Globus pallidus (tissue), 1 donor: ENCODE measurements around the gene DNAJA4.

Source experiments
- DNase-seq: peaks from one replicate; pipeline ENCODE4 v3.0.0-alpha.2; 2015; ENCODE audit warnings: low spot score

The DNAJA4 gene

DNA sequence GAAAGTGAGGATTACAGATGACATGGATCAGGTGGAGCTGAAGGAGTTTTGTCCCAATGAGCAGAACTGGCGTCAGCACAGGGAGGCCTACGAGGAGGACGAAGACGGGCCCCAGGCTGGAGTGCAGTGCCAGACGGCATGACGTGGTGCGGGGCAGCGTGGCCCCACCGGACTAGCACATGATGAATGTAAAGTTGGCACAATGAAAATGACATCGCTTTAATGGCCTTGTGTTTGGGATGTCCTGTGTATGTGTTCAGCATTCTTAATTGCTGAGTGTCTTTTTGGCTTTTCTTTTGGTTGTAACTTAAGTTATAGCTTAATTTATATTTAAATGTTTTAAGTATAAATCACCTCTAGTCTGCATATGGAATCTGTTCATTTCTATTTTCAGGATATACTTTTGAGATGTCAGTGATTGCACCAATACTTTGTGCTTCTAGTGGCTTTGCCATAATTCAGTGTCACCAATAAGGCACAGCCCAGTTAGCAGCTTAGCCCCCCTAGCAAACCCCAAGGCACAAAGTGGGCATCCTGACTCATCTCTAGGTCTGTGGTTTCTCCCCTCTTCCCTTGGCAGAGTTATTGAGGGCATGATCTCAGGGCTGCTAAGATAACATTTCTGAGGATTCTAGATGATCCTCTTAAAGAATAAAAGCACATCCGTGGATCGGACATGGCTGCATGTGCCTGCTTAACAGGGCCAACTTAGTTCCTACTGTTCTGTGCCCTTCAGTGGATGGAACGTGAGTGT, 16.1 kb downstream of the DNAJA4 start:
- no peak for DNase-seq

DNA sequence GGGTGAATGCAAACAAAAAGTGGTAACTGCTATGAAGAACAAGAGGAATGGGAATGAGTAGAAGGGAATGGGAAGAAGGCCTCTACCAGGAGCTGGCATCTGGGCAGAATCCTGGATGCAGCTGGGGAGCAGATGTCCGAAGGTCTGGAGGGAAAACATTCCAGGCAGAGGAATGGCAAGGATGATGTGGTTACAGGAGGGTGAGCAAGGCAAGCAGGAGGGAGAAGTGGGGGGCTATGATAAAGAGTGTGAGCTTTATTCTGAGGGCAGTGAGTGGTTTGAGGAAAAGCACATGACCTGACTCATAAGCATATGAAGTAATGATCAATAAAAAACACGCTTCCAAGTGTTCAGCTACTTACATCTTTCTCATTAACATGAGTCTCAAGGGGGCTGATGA, 18.0 kb downstream of the DNAJA4 start:
- DNase-seq, result no peak

DNA sequence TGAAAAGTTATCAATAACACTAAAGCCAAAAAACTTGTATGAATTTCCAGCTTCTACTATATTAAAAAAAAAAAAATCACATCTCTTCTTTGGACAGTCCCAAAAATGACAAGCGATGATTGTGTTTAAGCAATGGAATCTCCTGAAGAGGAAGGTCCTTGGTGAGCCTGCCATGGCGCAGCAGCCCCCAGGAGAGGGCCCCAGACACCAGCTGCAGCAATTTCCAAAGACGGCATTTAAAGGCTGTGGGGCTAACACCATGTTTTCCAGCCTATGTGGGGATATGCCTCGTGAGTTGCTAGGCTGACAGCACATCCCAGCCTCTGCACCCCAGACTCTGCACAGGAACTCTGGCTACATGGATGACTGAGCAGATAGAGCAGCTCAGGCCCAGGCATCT, 20.4 kb downstream of the DNAJA4 start:
- no peak for DNase-seq

DNA sequence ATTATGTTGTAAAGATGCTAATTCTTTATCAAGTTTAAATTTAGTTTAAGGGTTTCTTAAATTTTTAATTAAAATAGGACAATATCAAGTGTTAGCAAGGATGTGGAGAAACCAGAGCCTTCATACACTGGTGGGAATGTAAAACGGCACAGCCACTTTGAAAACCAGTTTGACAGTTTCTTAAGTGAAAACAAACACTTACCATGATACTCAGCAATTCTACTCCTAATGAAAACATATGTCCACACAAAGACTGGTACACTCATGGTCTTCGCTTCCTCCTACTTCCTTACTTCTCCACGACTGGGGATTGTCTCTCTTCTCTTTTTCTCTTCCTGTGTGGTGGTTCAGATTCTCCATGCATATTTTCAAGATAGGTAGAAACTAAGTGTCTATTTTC, 25.9 kb downstream of the DNAJA4 start:
- DNase-seq, result no peak

DNA sequence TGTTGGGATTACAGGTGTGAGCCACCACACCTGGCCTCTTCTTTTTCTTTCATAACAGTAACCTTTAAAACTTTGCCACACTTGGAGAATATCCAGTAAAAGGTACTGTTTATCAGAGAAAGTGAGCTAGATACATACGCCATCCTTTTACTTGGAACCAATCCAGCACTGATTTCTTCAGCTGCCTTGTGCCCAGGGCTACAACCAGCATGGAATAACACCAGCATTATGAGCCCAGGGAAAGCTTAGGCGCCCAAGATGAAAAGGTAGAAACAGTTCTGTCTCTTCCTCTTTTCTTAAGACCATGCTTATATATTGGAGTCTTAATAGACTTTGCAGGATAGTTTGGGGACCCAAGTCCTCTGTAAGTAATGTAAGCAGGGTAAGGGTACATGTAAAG, 26.7 kb downstream of the DNAJA4 start:
- DNase-seq, result no peak

DNA sequence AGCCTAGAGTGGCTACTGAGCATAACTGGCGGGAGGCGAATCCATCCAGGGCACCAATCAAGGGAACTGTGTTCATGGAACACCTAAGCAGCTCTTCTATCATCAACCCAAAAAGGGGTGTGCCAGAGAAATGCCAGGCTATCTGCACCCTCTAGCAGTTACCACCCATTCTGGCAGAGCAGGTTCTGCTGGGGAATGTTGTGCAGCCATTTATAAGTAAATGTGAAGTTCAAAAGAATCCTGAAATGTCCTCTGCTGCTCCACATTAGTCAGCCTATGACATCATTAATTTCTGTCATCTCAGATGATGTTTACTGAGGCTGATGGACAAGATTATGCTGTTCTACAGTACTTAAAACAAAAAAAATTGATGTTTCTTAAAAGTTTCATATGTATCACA, 27.3 kb downstream of the DNAJA4 start:
- DNase-seq, result no peak

DNA sequence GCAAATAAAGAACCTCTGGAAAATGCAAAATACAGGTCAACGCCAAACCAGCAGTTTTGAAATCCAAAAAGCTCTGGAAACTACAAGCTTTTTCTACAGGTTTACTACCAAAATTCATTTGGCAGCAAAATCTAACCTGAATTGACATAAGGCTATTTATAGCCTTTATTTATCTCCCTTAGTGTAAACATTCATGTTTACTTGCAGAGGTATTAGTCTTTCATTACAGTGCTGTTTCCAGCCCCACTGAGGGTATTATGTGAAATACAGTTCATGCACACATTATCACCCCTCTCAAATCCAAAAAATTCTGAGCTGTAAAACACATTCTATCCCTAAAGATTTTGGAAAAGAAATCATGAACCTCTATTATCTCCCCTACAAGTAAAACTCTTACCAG, 27.9 kb downstream of the DNAJA4 start:
- no peak for DNase-seq

DNA sequence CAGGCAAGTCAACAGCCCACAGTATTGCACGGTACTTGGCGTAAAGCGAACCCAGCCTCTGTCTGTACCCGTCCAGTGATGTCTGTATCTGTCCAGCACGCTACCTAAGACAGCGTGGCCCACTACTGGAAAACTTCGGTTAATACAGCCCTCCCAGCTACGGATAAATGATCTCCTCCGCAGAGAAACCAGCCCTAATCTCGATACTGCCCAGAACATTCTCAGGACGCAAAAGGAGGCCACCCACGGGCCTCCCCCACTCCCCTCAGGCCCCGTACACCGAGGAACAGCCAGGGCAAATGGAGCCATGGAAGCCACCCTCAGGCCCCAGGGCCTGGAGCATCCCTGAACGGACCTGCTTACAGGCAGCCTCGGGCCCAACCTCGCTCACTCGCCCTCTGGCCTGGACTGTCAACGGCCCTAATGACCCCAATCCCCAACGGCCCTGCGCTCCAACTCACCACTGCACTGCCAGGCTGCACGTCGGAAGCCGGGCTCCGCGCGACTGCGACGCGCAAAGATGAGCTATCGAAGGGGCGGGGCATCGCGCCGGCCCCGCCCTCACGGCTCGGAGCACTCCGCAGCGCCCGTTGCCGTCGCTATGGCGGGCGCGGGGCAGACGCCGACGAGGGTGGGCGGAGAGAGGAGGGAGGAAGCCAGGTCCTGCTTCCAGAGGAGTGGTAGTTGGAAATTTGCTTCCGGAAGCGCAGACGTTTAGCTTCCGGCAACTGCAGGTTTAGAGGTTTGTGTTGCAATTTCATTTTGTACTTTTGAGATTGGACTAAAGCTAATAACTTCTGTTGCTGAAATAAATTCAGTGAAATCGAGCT, 35.0 kb downstream of the DNAJA4 start, which contains the start of gene SKIC8:
Gene SKIC8, minus strand, starts transcription at position 509 of the 830 bp plus-strand sequence. CDS start 3,923 bp downstream, outside the sequence.
- peak; percentile 85 for DNase-seq

DNA sequence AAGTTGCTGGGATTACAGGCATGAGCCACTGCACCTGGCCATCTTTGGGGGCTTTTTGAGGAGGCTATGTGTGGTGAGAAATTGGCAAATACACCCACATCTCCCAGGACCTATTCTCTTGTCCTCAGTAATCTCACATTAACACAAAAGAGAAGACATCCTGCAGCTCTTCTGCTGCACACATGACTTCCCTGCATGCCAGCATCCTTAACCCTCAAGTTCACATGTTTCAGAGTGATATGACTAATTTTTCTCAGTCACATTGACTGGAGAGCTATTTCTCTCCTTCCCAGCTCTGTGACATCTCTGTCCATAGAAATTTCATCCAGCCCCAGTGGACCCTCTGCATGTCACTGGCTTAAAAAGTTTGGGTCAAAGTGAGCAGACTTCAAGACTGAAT, 37.0 kb downstream of the DNAJA4 start:
- no peak for DNase-seq

DNA sequence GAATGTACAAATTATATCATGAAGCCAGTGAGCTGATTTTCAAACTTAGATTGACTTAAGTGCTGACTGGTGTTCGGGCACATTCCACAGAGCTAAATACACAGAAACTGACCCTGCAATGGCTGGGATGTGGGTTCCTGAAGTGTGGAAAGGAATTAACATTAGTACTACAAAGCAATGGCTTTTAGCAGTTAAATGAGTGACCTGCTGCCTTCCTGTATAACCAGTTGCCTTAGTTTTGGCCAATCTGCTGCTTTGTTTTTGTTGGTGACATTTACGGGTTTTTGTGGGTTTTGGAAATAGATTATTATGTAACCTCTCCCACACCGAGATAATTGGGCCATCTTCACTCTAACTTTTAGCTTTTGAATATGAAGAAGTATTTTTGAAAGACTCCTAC, 37.5 kb downstream of the DNAJA4 start:
- DNase-seq, result no peak

DNA sequence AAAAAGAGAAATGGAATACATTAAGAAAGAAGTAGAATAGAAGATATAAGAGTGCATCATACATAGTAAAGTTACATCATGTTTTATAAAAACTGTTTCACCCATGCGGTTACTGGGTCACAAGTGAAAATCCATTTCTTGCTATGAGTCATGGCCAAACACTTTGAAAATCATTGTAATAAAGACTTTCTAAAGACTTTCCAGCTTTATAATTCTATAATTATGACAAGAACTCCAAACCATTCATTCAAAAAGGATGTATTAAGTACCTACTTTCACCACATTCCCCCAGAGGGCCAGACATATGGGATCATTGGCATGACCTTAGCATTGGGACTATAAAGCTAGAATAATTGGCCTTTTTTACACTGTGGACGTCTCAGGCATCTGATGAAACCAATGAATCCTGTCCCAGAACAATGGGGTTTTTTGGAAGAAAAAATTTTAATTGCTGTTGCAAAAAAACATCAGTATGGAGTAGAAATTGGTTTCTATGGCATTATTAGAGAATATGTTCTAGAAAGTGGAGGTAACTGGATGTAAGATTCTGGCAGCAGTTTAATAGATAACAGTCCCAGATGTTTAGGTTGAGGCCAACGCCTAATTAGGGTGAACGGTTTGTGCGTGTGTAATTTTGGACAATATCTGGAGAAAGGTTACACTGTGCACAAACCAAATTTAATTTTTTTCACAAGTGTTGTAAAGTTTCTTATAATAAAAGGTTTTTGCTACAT, 38.4 kb downstream of the DNAJA4 start:
- DNase-seq, result no peak

DNA sequence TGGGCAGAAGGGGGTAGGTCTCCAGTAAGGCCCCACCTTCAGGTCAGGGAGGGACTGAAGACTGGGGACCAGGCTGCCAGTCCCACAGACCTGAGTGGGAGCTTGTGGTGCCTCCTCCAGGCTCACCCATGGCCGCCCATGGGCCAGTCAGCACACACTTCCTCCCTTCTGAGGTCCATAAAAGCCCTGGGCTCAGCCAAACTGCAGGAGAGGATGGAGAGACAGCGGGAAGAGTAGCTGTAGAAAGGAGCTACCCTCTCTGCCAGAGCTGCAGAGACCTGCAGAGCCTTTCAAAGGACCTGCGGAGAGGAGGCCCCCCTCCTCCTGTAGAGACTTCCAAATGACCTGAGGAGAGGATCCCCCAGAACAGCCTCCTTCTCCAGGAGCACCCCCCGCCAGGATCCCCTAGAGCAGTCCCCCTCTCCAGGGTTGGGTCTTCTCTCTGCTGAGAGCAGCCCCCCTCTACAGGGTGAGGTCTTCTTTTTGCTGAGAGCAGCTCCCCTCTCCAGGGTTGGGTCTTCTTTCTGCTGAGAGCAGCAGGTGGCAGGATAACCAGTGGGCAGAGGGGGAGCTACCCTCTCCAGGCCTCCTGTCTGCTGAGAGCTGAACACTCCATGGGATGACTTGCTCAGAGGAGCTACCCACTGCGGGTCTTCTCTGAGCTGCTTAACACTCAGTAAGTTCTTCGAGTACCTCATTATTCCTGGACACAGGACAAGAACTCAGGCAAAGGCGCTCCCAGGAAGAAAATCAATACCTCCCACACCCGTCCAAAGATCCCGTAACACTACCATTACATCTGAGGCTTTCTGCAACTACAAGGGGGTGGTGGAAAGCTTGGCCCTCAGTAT, 40.1 kb downstream of the DNAJA4 start:
- DNase-seq, result no peak

DNA sequence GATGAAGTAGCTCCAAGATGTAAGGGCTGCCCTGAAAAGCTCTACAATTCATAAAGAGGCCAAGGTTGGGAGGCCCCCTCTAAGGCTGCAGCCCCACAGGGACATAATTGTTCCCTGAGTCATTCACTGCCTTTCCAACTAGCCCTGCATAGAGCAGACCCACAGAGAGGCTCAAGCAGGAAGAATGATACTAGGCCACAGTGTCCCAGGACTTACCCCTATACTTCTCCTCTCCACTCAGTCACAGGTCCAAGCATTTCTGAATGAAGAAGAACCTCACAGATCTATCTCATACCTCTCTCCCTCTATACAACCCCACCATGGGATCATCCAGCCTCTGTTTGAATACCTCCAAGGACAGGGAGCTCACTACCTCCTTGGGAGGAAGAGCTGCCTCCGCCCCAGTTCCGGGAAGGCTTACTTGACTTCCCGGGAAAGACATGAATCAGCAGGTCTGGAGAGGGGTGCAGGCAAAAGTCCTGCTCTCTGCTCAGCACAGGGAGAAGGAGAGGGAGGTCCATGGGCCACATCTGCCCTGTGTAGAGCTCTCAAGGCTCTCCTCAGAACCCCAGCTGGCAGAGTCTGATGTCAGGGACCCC, 41.9 kb downstream of the DNAJA4 start:
- no peak for DNase-seq

DNA sequence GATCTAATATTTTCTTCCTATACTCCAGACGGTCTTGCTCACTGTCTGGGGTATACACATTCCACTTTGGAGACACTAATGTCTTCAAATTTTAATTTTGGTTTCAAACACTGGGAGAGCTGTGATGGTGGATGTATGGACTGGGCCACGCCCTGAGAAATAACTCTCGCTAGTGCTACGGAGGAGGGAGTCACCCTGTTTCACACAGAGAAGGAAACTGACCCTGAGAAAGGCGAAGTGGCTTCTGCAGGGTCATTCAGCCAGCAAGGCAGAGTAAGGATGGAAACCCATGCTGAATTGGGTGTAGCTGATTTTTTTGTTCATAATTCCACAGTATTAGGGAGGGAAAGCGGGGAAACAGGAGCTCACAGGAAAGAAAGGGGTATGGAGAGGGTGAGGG, 43.6 kb downstream of the DNAJA4 start:
- no peak for DNase-seq

DNA sequence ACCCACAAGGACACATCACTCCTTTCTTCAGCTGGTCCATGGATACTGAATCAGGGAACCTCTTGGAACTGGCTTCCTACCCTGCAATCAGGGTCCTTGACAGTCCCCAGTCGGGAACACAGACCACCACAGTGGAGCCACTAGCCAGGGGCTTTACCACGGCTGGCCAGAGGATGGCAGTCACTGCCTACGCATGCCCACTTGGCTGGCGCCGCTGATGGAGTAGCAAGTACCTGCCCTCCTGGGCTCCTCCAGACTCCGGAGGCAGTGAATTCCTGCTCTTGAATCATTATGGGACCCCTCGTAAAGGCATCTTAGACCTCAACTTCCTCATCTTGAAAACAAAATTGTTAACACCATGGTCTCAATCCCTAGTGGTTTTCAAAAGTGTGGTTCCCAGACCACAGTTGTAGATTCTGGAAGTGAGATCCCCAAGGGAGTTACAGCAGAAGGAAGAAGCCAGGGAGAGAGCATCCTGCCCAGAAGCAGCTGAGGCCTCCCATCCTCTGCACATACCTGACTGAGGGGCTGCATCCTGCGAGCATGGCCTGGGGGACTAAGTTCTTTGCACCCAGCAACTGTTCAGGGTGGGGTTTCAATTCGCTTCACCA, 44.2 kb downstream of the DNAJA4 start:
- peak; percentile 43 for DNase-seq

DNA sequence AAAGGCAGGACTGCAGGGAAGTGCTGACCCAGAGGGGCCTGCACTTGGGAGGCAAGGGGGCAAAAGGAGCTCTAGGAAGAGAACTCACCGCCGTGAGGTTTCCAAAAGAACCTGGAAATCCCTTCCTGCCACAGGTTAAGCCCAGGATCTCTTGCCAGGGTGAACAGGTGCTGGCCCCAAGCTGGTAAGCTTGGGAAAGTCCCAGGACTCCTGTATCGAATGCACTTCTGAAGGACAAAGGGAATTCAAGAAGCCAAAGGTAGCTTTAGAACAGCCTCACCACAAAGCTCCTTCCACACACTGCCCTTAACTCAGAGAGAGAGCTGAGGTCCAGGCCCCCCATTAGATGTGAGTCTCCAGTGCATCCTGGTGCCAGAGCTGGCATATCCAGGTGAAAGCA, 46.9 kb downstream of the DNAJA4 start:
- DNase-seq, result no peak

DNA sequence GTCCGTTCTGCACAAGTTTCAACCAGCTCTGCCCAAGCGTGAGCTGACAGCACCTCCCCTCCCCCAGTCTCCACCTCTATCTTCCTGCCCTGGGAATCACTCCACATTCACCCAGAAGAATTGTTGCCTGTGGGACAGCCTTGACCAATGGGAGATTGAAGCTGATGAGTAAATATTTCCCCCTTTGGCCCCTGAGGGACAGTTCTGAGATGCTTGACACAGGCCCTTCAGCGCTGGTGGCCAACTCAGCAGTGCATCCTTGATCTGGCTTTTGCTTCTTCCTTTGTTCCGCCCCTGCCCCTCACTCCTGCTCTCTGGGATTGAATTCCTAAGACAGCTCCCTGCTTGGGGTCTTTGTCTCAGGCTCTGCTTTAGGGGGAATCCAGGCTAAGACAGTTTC, 48.2 kb downstream of the DNAJA4 start:
- no peak for DNase-seq

DNA sequence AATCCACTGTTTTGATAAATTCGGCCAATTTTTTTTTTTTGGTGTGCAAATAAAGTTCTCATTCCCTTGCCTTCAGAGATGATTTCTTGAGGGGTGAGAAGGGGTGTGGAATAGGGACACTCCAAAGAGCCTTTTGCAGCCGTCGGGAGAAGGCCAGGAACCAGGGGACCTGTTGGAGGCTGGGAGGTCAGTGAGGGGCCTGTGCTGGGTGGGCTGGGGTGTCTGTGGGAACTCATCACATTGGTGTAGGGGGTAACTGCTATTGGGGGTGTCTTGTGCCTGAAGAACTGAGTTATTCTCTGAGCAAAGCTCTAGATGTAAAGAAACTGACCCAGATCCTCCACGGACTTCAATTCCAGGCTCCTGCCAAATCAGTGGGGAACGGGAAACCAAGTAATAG, 48.6 kb downstream of the DNAJA4 start:
- DNase-seq, result no peak

DNA sequence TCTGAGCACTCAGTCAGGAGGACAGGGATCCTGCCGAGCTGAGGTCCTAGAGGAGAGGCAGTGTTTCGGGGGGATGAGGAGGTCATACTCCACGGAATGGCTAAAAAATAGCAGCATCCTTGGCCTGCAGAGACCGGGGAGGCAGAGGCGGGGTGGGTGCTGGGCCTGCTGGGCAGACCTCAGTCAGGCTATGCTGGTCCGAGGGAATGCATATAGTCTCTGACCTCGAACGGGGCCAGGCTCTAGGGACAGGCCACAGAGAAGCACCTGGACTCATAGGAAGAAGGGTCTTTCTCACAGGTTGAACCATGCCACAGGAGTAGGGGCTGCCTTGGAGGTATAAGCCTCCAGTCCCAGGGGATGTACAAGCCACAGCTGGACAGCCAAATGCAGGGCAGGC, 49.0 kb downstream of the DNAJA4 start:
- DNase-seq, result no peak

DNA sequence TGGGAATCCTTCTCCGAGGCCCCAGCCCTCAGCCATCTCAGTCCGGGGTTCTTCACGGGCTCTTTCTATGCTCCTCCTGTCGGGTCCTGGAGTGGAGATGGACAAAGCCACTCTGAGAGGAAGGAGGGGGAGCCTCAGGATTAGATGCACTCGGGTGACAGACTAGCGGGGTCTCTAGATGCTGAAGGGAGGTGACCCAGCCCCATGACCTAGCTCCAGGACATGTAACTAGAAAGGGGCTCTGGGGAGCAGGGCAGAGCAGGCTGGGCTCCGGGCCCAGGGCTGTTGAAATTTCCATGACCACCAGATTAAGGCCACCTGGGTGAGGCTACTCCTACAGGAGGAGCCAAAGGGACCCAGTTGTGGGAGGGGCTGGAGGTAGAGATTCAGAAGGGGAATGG, 49.8 kb downstream of the DNAJA4 start:
- no peak for DNase-seq

DNA sequence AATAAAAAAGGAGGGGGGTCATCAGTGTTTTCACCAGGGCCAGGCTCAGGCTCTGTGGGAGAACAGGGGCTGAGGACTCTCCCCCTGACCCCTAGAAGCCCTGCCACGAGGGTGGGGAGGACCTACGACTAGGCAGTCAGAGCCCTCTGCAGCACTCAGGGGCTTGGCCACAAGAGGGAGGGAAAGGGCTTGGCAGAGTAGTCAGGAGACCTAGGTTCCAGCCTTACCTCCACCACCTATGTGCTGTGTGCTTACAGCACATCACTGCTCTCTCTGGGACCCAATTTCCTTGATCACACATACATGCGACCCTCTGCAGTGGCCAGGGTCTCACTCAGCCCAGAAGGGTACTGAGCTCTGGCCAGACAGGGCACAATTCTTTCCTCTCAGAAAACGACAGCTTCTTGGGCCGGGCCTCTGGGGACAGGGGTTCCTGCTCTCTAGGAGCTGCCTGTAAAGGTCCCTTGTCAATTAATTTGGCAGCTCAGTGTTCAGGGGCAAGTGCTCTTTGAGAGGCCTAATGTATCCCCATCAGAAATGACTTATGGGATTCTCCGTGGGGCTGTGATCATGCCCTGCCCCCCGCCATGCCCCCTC, 51.4 kb downstream of the DNAJA4 start:
- no peak for DNase-seq
